ENCODE measurements around the gene IFI27.

DNA sequence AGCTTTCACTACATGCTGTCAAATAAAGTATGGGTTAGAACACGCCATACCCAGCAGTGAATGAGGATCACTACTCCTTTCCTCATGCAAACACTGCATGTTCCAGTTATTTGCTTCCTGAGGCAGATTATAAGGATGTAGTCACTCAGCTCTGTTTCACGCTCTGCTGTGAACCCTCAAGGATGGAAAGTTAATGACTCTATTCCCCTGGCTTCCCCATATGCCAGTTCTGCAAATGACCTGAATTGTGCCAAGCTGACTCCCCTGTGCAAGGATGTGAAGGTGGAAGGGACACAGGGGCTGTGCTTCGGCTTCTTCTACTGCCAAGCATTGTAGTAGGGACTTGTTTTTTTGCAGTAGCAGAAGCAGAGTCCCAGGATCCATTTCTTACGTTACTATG lies 22.6 kb upstream of the IFI27 start:
- TF ChIP-seq SP1 (IDR thresholded peaks at IDR 0.05), result no peak
- TF ChIP-seq ELF4 (IDR thresholded peaks at IDR 0.05), result no peak
- no peak for TF ChIP-seq FOXK2 (IDR thresholded peaks at IDR 0.05)
- TF ChIP-seq TARDBP (IDR thresholded peaks at IDR 0.05), result no peak
- no peak for TF ChIP-seq FOXA1 (IDR thresholded peaks at IDR 0.05)
- no peak for TF ChIP-seq ZNF384 (IDR thresholded peaks at IDR 0.05)
- no peak for TF ChIP-seq ARNT (IDR thresholded peaks at IDR 0.05)
- no peak for TF ChIP-seq FOXM1 (IDR thresholded peaks at IDR 0.05; ENCODE audit: borderline replicate concordance)
- no peak for TF ChIP-seq NFRKB (IDR thresholded peaks at IDR 0.05)
- TF ChIP-seq, protein P1, sequence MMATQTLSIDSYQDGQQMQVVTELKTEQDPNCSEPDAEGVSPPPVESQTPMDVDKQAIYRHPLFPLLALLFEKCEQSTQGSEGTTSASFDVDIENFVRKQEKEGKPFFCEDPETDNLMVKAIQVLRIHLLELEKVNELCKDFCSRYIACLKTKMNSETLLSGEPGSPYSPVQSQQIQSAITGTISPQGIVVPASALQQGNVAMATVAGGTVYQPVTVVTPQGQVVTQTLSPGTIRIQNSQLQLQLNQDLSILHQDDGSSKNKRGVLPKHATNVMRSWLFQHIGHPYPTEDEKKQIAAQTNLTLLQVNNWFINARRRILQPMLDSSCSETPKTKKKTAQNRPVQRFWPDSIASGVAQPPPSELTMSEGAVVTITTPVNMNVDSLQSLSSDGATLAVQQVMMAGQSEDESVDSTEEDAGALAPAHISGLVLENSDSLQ (IDR thresholded peaks at IDR 0.05), result no peak
- TF ChIP-seq SUZ12 (IDR thresholded peaks at IDR 0.05), result no peak
